Measurements from ENCODE around the gene ZSWIM8. TPM values are rescaled to one million over a fixed set of nuclear protein-coding genes. Genes with fewer than 3 reads are reported as not detected.

ZSWIM8 gene
- total RNA-seq, 1 donor from 2014 or later: 125 TPM

DNA sequence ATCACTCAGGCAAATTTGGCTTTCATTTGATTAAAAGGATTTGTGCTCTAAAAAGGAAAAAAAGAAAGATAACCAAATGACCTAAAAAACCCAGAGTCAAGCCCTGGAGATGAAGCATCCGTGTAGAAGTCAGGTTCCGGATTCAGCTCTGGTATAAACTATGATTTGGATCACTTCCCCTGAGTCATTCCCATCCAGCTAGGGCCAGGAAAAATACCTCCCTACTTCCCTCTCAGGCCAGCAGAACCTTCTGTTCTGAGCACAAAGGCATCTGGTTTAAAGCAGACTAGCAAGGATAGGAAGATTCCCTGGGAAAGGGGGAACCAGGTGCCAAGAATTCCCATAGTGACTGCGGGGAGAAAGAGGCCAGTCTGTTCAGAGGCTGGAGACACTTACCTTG is 51.7 kb downstream of the ZSWIM8 start:
- Histone ChIP-seq H3K27ac (no peak overlapping the region), H3K9me3 (no peaks in the 10 kb centered on the region), H3K4me1 (no peaks in the 10 kb centered on the region), H3K27me3 (ENCODE audit: low read depth) (no peaks in the 10 kb centered on the region), H3K36me3 (peaks cover 65% of the 10 kb centered on the region), H3K4me3 (no peak overlapping the region)
- ATAC-seq: no peak
- intact Hi-C loops (cut with DNase I): no loop called here
- DNase-seq: no peak
- TF ChIP-seq, protein P1, sequence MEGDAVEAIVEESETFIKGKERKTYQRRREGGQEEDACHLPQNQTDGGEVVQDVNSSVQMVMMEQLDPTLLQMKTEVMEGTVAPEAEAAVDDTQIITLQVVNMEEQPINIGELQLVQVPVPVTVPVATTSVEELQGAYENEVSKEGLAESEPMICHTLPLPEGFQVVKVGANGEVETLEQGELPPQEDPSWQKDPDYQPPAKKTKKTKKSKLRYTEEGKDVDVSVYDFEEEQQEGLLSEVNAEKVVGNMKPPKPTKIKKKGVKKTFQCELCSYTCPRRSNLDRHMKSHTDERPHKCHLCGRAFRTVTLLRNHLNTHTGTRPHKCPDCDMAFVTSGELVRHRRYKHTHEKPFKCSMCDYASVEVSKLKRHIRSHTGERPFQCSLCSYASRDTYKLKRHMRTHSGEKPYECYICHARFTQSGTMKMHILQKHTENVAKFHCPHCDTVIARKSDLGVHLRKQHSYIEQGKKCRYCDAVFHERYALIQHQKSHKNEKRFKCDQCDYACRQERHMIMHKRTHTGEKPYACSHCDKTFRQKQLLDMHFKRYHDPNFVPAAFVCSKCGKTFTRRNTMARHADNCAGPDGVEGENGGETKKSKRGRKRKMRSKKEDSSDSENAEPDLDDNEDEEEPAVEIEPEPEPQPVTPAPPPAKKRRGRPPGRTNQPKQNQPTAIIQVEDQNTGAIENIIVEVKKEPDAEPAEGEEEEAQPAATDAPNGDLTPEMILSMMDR (IDR thresholded peaks at IDR 0.05): no peak

DNA sequence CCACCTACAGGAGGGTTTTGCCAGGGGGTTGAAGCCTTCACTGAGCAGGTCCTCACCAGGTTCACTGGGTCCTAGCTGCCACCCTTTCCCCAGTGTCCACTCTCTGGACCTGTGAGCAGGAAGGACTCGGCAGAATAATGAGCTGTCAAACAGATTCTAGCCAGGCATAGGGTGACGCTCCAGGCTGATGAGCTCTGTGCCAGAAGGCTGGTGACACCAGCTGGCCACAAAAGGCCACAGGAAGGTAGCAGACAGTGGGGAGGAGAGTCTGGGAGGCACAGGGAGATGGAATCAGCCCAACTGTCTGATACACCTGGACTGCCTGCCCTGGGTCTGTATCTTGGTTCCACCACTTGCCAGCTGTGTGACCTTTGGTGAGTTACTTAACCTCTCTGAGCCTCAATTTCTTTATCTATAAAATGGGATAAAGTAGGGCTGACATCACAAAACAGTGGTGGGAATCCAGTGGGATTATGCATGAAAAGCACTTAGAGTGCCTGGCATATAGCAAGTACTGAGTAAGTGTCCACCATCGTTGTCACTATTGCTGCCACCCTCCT is 52.7 kb downstream of the ZSWIM8 start:
- Histone ChIP-seq H3K27me3 (ENCODE audit: low read depth) (no peaks in the 10 kb centered on the region), H3K4me1 (no peaks in the 10 kb centered on the region), H3K9me3 (no peaks in the 10 kb centered on the region), H3K27ac (no peak overlapping the region), H3K4me3 (no peak overlapping the region), H3K36me3 (peaks cover 75% of the 10 kb centered on the region)
- ATAC-seq (no peak), DNase-seq (no peak)
- TF ChIP-seq, protein P1 (IDR thresholded peaks at IDR 0.05): no peak
- intact Hi-C loops (cut with DNase I): no loop called here

DNA sequence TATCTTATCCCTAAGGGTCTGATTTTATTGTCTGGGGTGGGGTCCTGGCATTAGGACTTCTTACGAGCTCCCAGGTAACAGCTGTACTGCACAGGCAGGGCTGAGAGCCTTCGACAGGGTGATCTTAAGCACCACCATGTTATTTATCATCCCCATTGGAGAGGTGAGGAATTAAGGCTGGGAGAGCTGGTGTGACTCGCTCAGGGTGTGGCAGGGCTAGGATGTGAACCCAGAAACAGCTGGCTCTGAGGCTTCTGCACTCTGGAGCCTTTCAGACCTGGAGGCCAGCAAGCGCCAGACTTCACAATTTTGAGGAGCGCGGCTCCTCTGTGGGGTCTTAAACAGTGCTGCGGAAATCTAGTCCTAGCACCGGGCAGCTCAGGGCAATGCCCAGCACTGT is 53.4 kb downstream of the ZSWIM8 start:
- DNase-seq (no peak), ATAC-seq (no peak)
- H3K4me3 ChIP-seq: no peak overlapping the region
- intact Hi-C loops (cut with DNase I): no loop called here
- peaks cover 82% of the 10 kb centered on the region for H3K36me3 ChIP-seq
- H3K27me3 ChIP-seq (ENCODE audit: low read depth): no peaks in the 10 kb centered on the region
- H3K27ac ChIP-seq: no peak overlapping the region
- H3K4me1 ChIP-seq: no peaks in the 10 kb centered on the region
- no peaks in the 10 kb centered on the region for H3K9me3 ChIP-seq
- TF ChIP-seq, protein P1 (IDR thresholded peaks at IDR 0.05): no peak

DNA sequence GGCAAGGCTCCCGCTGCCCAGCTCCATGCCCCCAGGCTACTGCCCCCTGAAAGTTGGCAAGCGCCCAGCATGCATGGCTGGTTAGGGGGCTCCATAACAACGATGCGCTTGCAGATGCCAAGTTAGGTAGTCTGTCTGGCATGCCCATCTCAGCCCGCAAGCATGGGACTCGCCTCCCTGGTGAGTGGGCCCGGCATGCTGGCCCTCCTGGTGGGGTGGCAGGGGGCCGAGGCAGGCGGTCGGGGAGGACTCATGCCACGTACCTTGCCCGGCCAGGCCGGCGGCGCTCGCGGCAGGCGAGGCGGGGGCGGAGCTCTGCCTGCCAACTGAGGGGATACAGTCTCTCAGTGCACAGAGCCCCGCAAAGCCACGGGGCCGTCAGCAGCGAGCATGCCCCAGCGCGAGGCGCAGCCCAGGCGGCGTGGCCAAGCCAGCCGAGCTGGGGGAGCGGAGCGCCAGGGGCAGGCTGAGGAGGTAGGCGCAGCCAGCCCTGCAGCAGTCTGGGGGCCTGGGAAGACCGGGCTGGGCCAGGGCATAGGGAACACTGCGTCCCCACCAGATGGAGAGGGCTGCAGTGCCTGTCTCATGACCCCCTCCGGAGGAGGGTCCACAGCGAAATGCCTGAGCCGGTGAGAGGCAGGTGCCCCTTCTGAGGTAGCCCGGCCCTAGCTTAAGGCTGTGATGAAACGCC is 54.0 kb downstream of the ZSWIM8 start:
- DNase-seq (no peak), ATAC-seq (no peak)
- Histone ChIP-seq H3K27ac (no peak overlapping the region), H3K4me3 (no peak overlapping the region), H3K9me3 (no peaks in the 10 kb centered on the region), H3K27me3 (ENCODE audit: low read depth) (no peaks in the 10 kb centered on the region), H3K36me3 (peaks cover 84% of the 10 kb centered on the region), H3K4me1 (no peaks in the 10 kb centered on the region)
- TF ChIP-seq, protein P1 (IDR thresholded peaks at IDR 0.05): no peak
- intact Hi-C loops (cut with DNase I): no loop called here

DNA sequence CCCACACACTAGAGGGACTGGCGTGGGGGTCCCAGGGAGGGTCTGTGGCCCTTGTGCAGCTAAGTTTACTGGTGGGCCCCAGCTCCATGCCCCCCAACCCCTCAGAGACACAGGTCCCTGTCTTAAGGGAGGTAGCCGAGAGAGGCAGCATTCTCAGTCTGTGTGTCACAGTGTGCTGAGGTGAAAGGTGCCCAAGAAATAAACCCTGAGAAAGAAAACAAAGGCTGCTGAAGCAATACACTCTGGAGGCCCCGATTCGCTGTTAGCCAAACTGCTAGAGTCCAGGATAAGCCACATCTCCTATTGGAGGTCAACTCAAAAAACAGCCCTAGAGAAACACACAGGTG is 54.6 kb downstream of the ZSWIM8 start:
- intact Hi-C loops (cut with DNase I): no loop called here
- ATAC-seq: no peak
- no peak overlapping the region for H3K4me3 ChIP-seq
- peaks cover 86% of the 10 kb centered on the region for H3K36me3 ChIP-seq
- H3K27ac ChIP-seq: no peak overlapping the region
- H3K9me3 ChIP-seq: no peaks in the 10 kb centered on the region
- no peaks in the 10 kb centered on the region for H3K4me1 ChIP-seq
- no peaks in the 10 kb centered on the region for H3K27me3 ChIP-seq (ENCODE audit: low read depth)
- no peak for DNase-seq
- TF ChIP-seq, protein P1 (IDR thresholded peaks at IDR 0.05): no peak

Data from lower lobe of right lung (tissue), 2 donors.